Activated B cell treated with CpG ODN at 0.5 μM for 24 hours (primary cell): ENCODE data around the gene GALR2. TPM values are rescaled to one million over a fixed set of nuclear protein-coding genes. Genes with fewer than 3 reads are reported as not detected.

Source experiments
- ATAC-seq: fragments of 200-7000 bp; cut with Tn5 transposase; one replicate; pipeline ENCODE4 v1.10.0; 2021; ENCODE audit warnings: low read depth, mild to moderate bottlenecking, moderate library complexity
- CTCF ChIA-PET: fragments of 350-600 bp; sonication (Branson Sonifier 250); formaldehyde crosslinking; loops from one replicate; lab custom pipeline; 2021; ENCODE audit warnings: antibody characterized with exemption; lab: Charles Lee
- POLR2A ChIA-PET: fragments of 350-600 bp; sonication (Branson Sonifier 250); formaldehyde crosslinking; loops from one replicate; lab custom pipeline; 2021; ENCODE audit warnings: antibody characterized with exemption; lab: Charles Lee
- DNase-seq: peaks from one replicate; pipeline ENCODE4 v3.0.0; 2022
- H3K27ac Mint-ChIP-seq: one replicate; pipeline ENCODE4 v1.8.0; 2020; ENCODE audit warnings: mixed read lengths
- H3K27me3 Mint-ChIP-seq: one replicate; pipeline ENCODE4 v1.8.0; 2021; ENCODE audit warnings: mixed read lengths
- H3K36me3 Mint-ChIP-seq: one replicate; pipeline ENCODE4 v1.8.0; 2021; ENCODE audit warnings: low read depth, mixed read lengths
- H3K4me1 Mint-ChIP-seq: one replicate; pipeline ENCODE4 v1.8.0; 2021; ENCODE audit warnings: mixed read lengths
- H3K4me3 Mint-ChIP-seq: one replicate; pipeline ENCODE4 v1.8.0; 2020; ENCODE audit warnings: mild to moderate bottlenecking, mixed read lengths
- H3K9me3 Mint-ChIP-seq: one replicate; pipeline ENCODE4 v1.8.0; 2020; ENCODE audit warnings: mixed read lengths
- intact Hi-C: fragments of 100-400 bp; cut with micrococcal nuclease; formaldehyde crosslinking; loops from one replicate; pipeline ENCODE4 v1.15.1; 2024
- total RNA-seq: library from RNA; stranded (reverse); gene quantifications from 2 replicates; pipeline ENCODE4 v1.2.3, GENCODE V29; 2022
- TF ChIP-seq, protein P1 (sequence below): fragments of 200-600 bp; IDR thresholded peaks from one replicate; pipeline ENCODE4 v1.8.0; 2022; ENCODE audit warnings: antibody characterized with exemption, mild to moderate bottlenecking

GALR2 gene
- total RNA-seq, 1 donor from 2014 or later = 0.18 TPM

GRCh38 chr17:76046064-76046463 lies 28.5 kb upstream of the GALR2 start:
- H3K36me3 Mint-ChIP-seq = peaks cover 90% of the 10 kb centered on the region
- peaks cover 6% of the 10 kb centered on the region for H3K4me1 Mint-ChIP-seq
- no peaks in the 10 kb centered on the region for H3K27me3 Mint-ChIP-seq
- intact Hi-C loops = no loop called here
- ChIA-PET POLR2A (interaction anchor here (0.6 to 0.7 kb wide), 3 partner anchors 37 to 401 kb away, joined by 3 to 8 read pairs (median 3); no protein-coding TSS in a partner anchor), CTCF (no interaction called here)
- no peaks in the 10 kb centered on the region for H3K9me3 Mint-ChIP-seq
- no peak overlapping the region for H3K27ac Mint-ChIP-seq
- no peak for DNase-seq
- ATAC-seq = no peak
- TF ChIP-seq, protein P1, sequence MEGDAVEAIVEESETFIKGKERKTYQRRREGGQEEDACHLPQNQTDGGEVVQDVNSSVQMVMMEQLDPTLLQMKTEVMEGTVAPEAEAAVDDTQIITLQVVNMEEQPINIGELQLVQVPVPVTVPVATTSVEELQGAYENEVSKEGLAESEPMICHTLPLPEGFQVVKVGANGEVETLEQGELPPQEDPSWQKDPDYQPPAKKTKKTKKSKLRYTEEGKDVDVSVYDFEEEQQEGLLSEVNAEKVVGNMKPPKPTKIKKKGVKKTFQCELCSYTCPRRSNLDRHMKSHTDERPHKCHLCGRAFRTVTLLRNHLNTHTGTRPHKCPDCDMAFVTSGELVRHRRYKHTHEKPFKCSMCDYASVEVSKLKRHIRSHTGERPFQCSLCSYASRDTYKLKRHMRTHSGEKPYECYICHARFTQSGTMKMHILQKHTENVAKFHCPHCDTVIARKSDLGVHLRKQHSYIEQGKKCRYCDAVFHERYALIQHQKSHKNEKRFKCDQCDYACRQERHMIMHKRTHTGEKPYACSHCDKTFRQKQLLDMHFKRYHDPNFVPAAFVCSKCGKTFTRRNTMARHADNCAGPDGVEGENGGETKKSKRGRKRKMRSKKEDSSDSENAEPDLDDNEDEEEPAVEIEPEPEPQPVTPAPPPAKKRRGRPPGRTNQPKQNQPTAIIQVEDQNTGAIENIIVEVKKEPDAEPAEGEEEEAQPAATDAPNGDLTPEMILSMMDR = no peak
- H3K4me3 Mint-ChIP-seq = no peak overlapping the region

DNA sequence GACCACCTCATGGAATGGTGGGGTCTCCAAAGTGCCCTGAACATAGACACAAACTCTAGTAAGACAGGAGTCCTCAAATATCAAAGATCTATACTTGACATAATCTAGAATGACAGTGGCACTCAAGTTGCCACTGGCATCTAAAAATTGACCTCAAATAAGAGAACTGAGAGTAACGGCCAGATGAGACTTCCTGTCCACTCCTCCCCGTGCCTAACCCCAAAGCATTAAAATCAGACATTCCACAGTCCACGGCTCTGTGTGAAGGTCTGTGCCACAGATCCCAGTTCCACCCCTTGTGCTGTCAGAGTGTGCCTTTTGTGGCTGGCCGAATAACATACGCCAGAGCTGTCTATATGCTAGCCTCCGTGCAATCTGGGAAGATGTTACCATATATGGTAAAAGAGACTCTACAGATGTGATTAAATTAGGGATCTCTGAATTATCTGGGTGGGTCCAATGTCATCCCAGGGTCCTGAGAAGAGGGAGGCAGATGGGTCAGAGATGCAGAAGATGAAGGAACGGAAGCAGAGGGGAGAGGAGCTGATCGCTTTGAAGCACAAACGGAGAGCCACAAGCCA lies 26.5 kb upstream of the GALR2 start:
- intact Hi-C loops = no loop called here
- ATAC-seq = no peak
- TF ChIP-seq, protein P1 = no peak
- Mint-ChIP-seq H3K9me3 (no peaks in the 10 kb centered on the region), H3K36me3 (peaks cover 86% of the 10 kb centered on the region), H3K27me3 (no peaks in the 10 kb centered on the region), H3K4me1 (peaks cover 6% of the 10 kb centered on the region), H3K27ac (no peak overlapping the region), H3K4me3 (no peak overlapping the region)
- ChIA-PET CTCF (no interaction called here), POLR2A (no interaction called here)
- DNase-seq = no peak

DNA sequence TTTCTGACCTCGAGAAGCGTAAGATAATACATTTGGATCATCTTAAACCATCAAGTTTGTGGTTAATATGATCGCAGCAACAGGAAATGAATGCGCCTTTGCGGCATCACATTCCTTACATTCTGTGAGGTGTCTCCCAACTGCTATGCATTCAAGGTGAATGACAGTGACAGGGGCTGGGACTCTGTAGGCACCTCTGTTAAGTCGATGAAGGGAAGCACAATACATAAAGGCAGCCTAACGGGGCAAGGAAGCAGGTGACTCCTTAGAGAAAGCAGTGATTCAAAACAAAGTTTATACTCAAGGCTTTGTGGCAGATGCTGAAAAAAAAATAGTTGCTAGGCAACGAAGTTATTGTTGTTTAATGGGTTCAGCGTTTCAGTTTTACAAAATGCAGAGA lies 25.9 kb upstream of the GALR2 start:
- ATAC-seq (no peak), DNase-seq (no peak)
- intact Hi-C loops = no loop called here
- Mint-ChIP-seq H3K36me3 (peaks cover 86% of the 10 kb centered on the region), H3K27ac (no peak overlapping the region), H3K4me3 (no peak overlapping the region), H3K27me3 (no peaks in the 10 kb centered on the region), H3K4me1 (peaks cover 6% of the 10 kb centered on the region), H3K9me3 (no peaks in the 10 kb centered on the region)
- TF ChIP-seq, protein P1 = no peak
- POLR2A ChIA-PET = no interaction called here
- CTCF ChIA-PET = no interaction called here

- ChIA-PET POLR2A (no interaction called here), CTCF (interaction anchor here (0.8 kb wide), 1 partner anchor 35 kb away, joined by 3 read pairs; no protein-coding TSS in a partner anchor)
- H3K9me3 Mint-ChIP-seq = no peaks in the 10 kb centered on the region
- TF ChIP-seq, protein P1 = no peak
- H3K36me3 Mint-ChIP-seq = peaks cover 86% of the 10 kb centered on the region
- DNase-seq (no peak), ATAC-seq (no peak)
- no peak overlapping the region for H3K27ac Mint-ChIP-seq
- H3K4me1 Mint-ChIP-seq = peaks cover 6% of the 10 kb centered on the region
- intact Hi-C loops = no loop called here
- H3K27me3 Mint-ChIP-seq = no peaks in the 10 kb centered on the region
- H3K4me3 Mint-ChIP-seq = no peak overlapping the region
These were observed 25.3 kb upstream of the GALR2 start for GRCh38 chr17:76049239-76049638.

- intact Hi-C loops = no loop called here
- no peak for ATAC-seq
- H3K9me3 Mint-ChIP-seq = no peaks in the 10 kb centered on the region
- TF ChIP-seq, protein P1 = no peak
- no peak overlapping the region for H3K4me3 Mint-ChIP-seq
- CTCF ChIA-PET = interaction anchor here (0.8 kb wide), 1 partner anchor 36 kb away, joined by 3 read pairs; no protein-coding TSS in a partner anchor
- POLR2A ChIA-PET = no interaction called here
- H3K27ac Mint-ChIP-seq = no peak overlapping the region
- no peak for DNase-seq
- H3K4me1 Mint-ChIP-seq = peaks cover 6% of the 10 kb centered on the region
- H3K36me3 Mint-ChIP-seq = peaks cover 78% of the 10 kb centered on the region
- no peaks in the 10 kb centered on the region for H3K27me3 Mint-ChIP-seq
These were observed 24.6 kb upstream of the GALR2 start for GRCh38 chr17:76049836-76050537.
